Adipocyte (in vitro differentiated cells): ENCODE results near the gene PITPNM3.
A peak's percentile ranks its signal among the peaks of the same experiment; 100 is the strongest.

ENCODE experiments used
- DNase-seq: peaks from one replicate; pipeline ENCODE4 v3.0.0-alpha.2; 2015; ENCODE audit warnings: low read depth
- H3K27me3 ChIP-seq: replicated peaks from 2 replicates; pipeline ENCODE4 v1.7.0; 2013; ENCODE audit warnings: mild to moderate bottlenecking, low read length, moderate library complexity; ENCODE audit not compliant: control insufficient read depth, insufficient read depth
- H3K36me3 ChIP-seq: 2 replicates; pipeline ENCODE4 v1.7.0; 2013; ENCODE audit warnings: low read length, mild to moderate bottlenecking, moderate library complexity; ENCODE audit not compliant: control insufficient read depth, insufficient read depth, severe bottlenecking
- H3K4me1 ChIP-seq: 2 replicates; pipeline ENCODE4 v1.7.0; 2013; ENCODE audit warnings: mild to moderate bottlenecking, low read length, moderate library complexity; ENCODE audit not compliant: control insufficient read depth, insufficient read depth
- H3K4me3 ChIP-seq: 2 replicates; pipeline ENCODE4 v1.7.0; 2013; ENCODE audit warnings: mild to moderate bottlenecking, low read length, moderate library complexity
- H3K9ac ChIP-seq: 2 replicates; pipeline ENCODE4 v1.7.0; 2013; ENCODE audit warnings: mild to moderate bottlenecking, low read length, moderate library complexity
- H3K9me3 ChIP-seq: 2 replicates; pipeline ENCODE4 v1.7.0; 2013; ENCODE audit warnings: mild to moderate bottlenecking, low read length, moderate library complexity; ENCODE audit not compliant: control insufficient read depth

Gene PITPNM3

DNA sequence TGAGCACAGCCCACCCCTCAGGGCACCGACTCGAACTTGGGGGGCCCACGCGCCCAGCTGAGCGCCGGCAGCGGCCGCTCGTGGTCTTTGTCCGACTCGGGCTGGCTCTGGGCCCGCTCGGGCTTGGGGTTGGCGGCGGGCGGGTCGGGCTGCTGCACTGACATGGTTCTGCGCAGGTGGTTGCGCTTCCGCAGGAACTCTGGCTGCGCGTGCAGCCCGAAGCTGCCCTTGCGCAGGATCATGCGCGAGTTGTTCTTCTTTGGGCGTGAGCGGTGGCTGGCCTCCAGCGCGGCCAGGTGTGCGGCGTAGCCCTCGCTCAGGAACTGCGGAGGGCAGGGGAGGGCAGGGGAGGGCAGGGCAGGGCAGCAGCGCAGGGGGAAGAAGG is 101.0 kb downstream of the PITPNM3 start:
- peak; percentile 15 for DNase-seq
- H3K4me1 ChIP-seq = peaks cover 11% of the 10 kb centered on the region

DNA sequence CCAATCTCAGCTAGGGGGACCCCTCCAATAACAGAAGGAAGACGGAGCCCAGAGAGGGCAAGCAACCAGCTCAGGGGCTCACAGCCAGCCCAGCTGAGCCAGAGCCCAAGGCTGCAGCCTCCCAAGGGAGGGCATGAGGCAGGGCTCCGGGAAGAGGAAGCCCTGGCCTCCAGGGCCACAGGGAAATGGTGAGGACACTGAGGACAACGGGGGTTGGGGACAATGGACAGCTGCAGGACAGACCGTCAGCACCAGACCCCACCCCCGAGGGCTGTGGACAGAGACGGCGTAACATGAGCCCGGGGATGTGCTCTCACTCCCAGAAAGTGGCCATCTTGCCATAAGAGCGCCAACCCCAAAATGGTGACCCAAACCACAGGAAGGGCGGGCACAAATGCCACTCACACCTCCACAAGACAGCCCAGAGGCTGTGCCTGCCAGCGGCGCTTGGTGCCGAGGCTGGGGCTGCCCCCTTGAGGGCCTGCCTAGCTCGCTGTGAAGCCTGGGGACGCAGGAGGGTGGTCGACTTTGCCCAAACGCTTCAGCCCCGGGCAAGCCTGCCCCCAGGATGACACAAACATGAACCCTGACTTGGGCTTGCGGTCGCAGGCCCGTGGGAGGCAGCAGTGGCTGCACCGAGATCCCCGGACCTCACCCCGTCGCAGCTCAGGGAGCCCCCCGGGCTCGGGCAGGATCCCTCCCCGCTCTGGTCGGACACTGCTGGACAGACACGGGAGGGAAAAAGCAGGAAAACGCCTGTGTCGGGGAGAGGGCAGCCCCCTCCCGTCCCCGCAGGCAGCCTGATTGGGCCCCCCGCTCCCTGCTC is 101.6 kb downstream of the PITPNM3 start:
- DNase-seq = no peak
- peaks cover 11% of the 10 kb centered on the region for H3K4me1 ChIP-seq

More for the DNA sequence above, 101.0 kb downstream of the PITPNM3 start:
- no peak overlapping the region for H3K4me3 ChIP-seq
- peaks cover 17% of the 10 kb centered on the region for H3K27me3 ChIP-seq
- H3K36me3 ChIP-seq = no peaks in the 10 kb centered on the region
- no peak overlapping the region for H3K9ac ChIP-seq
- H3K9me3 ChIP-seq = no peaks in the 10 kb centered on the region

GRCh38 chr17:6453279-6454024 is 102.9 kb downstream of the PITPNM3 start:
- peaks cover 11% of the 10 kb centered on the region for H3K4me1 ChIP-seq
- DNase-seq = no peak

More for the DNA sequence above, 101.6 kb downstream of the PITPNM3 start:
- Histone ChIP-seq H3K36me3 (no peaks in the 10 kb centered on the region), H3K9ac (no peak overlapping the region), H3K4me3 (no peak overlapping the region), H3K27me3 (peaks cover 17% of the 10 kb centered on the region), H3K9me3 (no peaks in the 10 kb centered on the region)

GRCh38 chr17:6452471-6453266 is 103.7 kb downstream of the PITPNM3 start:
- DNase-seq = no peak
- H3K9ac ChIP-seq = no peak overlapping the region
- H3K4me3 ChIP-seq = no peak overlapping the region
- no peaks in the 10 kb centered on the region for H3K9me3 ChIP-seq
- no peaks in the 10 kb centered on the region for H3K36me3 ChIP-seq
- H3K27me3 ChIP-seq = peaks cover 17% of the 10 kb centered on the region
- H3K4me1 ChIP-seq = peaks cover 11% of the 10 kb centered on the region

More at GRCh38 chr17:6453279-6454024, 102.9 kb downstream of the PITPNM3 start:
- Histone ChIP-seq H3K4me3 (no peak overlapping the region), H3K9me3 (no peaks in the 10 kb centered on the region), H3K9ac (no peak overlapping the region), H3K27me3 (peaks cover 17% of the 10 kb centered on the region), H3K36me3 (no peaks in the 10 kb centered on the region)

- no peaks in the 10 kb centered on the region for H3K36me3 ChIP-seq
- DNase-seq = no peak
- no peak overlapping the region for H3K9ac ChIP-seq
- H3K4me1 ChIP-seq = peaks cover 4% of the 10 kb centered on the region
- H3K27me3 ChIP-seq = peaks cover 12% of the 10 kb centered on the region
- H3K4me3 ChIP-seq = no peak overlapping the region
- H3K9me3 ChIP-seq = no peaks in the 10 kb centered on the region
Observed at GRCh38 chr17:6450926-6451832, 105.2 kb downstream of the PITPNM3 start.

DNA sequence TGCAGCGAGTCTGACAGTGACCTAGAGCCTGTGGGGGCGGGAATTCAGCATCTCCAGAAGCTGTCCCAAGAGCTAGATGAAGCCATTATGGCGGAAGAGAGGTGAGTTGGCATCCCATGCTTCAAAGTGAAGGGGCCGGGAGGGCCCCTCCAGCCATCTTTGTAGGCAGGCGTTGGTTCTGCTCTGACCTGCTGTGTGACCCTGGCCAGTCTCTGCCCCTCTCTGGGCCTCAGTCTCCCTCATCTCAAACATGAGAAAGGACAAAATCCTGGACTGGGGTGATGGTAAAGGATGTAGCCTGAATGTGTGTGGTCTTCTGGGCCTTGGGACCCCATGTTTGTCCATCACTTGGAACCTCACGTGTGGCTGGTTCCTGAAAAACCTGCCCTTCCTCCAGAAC is 107.0 kb downstream of the PITPNM3 start:
- Histone ChIP-seq H3K9ac (no peak overlapping the region), H3K4me3 (no peak overlapping the region), H3K36me3 (no peaks in the 10 kb centered on the region), H3K9me3 (no peaks in the 10 kb centered on the region), H3K4me1 (no peaks in the 10 kb centered on the region), H3K27me3 (peaks cover under 1% of the 10 kb centered on the region)
- no peak for DNase-seq

GRCh38 chr17:6448473-6448872 is 107.9 kb downstream of the PITPNM3 start:
- no peak for DNase-seq
- Histone ChIP-seq H3K4me1 (peaks cover 3% of the 10 kb centered on the region), H3K4me3 (no peak overlapping the region), H3K9me3 (no peaks in the 10 kb centered on the region), H3K36me3 (no peaks in the 10 kb centered on the region), H3K27me3 (no peaks in the 10 kb centered on the region), H3K9ac (no peak overlapping the region)

GRCh38 chr17:6446516-6447100 is 109.7 kb downstream of the PITPNM3 start:
- Histone ChIP-seq H3K27me3 (no peaks in the 10 kb centered on the region), H3K9ac (no peak overlapping the region), H3K36me3 (no peaks in the 10 kb centered on the region), H3K4me1 (peaks cover 6% of the 10 kb centered on the region), H3K4me3 (no peak overlapping the region), H3K9me3 (no peaks in the 10 kb centered on the region)
- no peak for DNase-seq

DNA sequence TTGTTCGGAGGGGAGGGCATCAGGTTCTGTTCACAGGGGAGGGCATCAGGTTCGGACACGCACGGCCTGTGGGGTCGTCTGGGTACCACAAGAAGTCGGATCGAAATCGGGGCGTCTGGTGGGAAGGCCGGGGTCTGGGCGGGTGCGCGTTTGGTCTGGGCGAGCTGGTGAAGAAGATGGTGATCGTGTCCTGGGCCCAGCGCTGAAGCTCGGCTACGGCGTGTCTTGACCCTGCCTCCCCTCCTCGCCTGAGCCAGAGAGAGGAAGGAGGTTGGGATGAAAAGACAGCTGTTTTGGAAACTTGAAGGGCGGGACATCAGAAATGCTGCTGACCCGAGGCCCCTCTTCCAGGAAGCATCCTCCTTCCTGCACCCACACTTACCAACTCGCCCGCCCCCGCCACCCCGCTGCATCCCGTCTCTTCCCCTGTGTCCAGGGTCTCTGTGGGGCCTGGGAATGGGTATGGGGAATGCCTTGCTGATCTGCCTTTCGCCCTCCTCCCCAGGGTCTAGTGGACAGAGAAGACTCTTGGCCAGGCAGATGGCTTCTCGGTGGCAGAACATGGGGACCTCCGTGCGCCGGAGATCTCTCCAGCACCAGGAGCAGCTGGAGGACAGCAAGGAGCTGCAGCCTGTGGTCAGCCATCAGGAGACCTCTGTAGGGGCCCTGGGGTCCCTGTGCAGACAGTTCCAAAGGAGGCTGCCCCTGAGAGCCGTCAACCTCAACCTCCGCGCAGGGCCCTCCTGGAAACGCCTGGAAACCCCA is 111.6 kb downstream of the PITPNM3 start:
- Histone ChIP-seq H3K9me3 (no peaks in the 10 kb centered on the region), H3K9ac (peak overlapping the region; percentile 49), H3K27me3 (no peaks in the 10 kb centered on the region), H3K4me3 (peak overlapping the region; percentile 87), H3K4me1 (peaks cover 6% of the 10 kb centered on the region), H3K36me3 (no peaks in the 10 kb centered on the region)
- DNase-seq = no peak
